NB4 (cell line): Measurements from ENCODE around the gene KSR1.
"Not testable (repeated sequence)": the region's sequence is repeated elsewhere in the genome, so short reads cannot be mapped to it uniquely, and the experiment has no call there.

ENCODE experiments used
- DNase-seq: peaks from one replicate; pipeline ENCODE4 v3.0.0; 2010; ENCODE audit warnings: low read depth
- H3K4me3 ChIP-seq: one replicate; pipeline ENCODE4 v1.5.1; 2011; ENCODE audit warnings: mild to moderate bottlenecking, low read depth, low read length, moderate library complexity
- MYC ChIP-seq: IDR thresholded peaks from 2 replicates; pipeline ENCODE4 v1.6.1; 2011; ENCODE audit warnings: low read depth, low read length
- POLR2A ChIP-seq: IDR thresholded peaks from 2 replicates; pipeline ENCODE4 v1.6.1; 2011; ENCODE audit warnings: mild to moderate bottlenecking; ENCODE audit not compliant: insufficient read length; ENCODE audit errors: extremely low read depth
- TF ChIP-seq, protein P1 (sequence below): IDR thresholded peaks from 2 replicates; pipeline ENCODE4 v1.6.1; 2011; ENCODE audit warnings: low read depth, low read length
- TF ChIP-seq, protein P2 (sequence below): IDR thresholded peaks from one replicate; pipeline ENCODE4 v1.5.1; 2012; ENCODE audit warnings: low read depth, low read length

KSR1 gene

DNA sequence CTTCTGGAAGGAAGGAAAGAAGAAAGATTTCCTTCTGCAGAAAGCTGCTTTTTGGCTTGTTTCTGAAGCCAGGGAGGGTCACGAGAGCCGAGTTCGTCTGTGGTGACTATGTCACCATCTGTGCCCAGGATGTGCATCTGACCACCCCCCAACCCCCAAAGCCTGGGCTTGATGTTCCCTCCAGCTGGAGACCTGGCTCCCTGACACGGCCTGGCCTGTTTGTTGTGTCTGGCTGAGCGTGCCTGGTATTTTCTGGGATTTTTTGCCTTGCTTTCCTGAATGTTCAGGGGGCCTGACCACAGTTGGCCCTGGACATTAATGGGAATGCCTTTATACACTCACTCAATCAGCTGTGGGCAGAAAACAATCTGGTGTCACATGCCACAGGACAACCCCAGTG lies 213.6 kb downstream of the KSR1 start:
- no peak overlapping the region for H3K4me3 ChIP-seq
- no peak for DNase-seq
- TF ChIP-seq MYC, result no peak
- TF ChIP-seq, protein P1, sequence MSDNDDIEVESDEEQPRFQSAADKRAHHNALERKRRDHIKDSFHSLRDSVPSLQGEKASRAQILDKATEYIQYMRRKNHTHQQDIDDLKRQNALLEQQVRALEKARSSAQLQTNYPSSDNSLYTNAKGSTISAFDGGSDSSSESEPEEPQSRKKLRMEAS, result no peak
- TF ChIP-seq, protein P2, sequence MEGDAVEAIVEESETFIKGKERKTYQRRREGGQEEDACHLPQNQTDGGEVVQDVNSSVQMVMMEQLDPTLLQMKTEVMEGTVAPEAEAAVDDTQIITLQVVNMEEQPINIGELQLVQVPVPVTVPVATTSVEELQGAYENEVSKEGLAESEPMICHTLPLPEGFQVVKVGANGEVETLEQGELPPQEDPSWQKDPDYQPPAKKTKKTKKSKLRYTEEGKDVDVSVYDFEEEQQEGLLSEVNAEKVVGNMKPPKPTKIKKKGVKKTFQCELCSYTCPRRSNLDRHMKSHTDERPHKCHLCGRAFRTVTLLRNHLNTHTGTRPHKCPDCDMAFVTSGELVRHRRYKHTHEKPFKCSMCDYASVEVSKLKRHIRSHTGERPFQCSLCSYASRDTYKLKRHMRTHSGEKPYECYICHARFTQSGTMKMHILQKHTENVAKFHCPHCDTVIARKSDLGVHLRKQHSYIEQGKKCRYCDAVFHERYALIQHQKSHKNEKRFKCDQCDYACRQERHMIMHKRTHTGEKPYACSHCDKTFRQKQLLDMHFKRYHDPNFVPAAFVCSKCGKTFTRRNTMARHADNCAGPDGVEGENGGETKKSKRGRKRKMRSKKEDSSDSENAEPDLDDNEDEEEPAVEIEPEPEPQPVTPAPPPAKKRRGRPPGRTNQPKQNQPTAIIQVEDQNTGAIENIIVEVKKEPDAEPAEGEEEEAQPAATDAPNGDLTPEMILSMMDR, result no peak
- TF ChIP-seq POLR2A, result no peak

DNA sequence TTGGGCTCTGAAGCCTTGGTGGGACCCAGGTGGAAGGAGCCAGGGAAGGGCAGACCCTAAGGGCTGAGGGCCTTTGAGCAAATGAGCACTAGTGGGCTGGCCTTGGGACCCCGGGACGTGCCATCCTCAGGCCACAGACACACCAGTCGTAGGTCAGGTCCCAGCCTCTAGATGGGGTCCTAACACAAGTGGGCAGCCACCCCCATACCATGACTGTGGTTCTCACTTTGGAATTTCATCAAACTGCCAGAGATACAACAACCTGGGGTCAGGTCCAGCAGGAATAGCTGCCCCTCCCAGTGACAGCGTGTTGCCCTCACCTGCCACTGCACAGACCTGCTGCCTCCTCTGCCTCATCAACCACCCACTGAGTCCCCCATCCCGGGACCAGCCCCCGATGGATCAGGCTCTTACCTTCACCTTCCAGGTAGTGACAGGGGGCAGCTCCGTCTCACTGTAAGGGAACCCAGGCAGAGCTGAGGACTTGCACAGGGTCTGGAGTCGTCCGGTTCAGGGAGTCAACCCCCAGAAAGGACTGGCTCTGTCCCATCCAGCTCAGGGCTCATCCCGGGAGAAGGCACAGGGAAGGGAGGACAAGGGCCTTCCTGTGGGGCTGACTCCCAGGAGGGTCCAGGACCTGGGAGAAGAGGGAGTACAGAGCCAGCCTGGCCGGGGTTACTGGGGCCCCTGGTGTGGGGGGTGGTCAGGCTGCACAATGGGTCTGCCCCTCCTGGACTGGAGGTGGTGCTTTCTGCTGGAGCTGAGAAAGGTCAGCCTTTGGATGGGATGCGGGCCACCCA lies 214.7 kb downstream of the KSR1 start:
- DNase-seq, result no peak
- TF ChIP-seq, protein P1, result no peak
- TF ChIP-seq, protein P2, result no peak
- TF ChIP-seq POLR2A (no peak), MYC (no peak)
- no peak overlapping the region for H3K4me3 ChIP-seq

- no peak for DNase-seq
- TF ChIP-seq, protein P1, result no peak
- TF ChIP-seq POLR2A (no peak), MYC (no peak)
- TF ChIP-seq, protein P2, result no peak
- H3K4me3 ChIP-seq, result no peak overlapping the region
Observed at GRCh38 chr17:27671591-27671910, 215.3 kb downstream of the KSR1 start.

DNA sequence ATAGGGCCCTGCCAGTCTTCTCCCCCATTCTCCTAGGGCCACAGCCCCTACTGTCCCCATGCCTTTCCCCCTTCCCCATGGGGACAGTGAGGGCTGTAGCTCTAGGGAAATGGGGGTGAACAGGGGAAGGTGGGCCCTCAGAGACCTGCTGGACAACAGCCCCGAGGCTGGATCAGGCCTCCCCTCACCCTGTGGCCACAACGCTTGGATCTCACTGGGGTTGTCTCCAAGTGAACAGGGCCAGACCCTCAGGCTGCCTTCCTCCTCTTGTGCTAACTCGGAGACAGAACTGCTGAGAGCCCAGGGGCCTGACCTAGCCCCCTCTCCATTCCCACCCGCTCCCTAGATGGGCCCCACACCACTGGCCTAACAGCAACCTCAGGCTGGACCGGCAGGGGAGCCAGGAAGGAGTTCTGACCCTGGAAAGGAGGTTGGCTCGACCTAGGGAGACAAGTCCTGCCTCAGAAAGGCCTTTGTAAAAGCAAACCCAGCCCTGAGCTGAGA lies 215.8 kb downstream of the KSR1 start:
- not testable (repeated sequence) for H3K4me3 ChIP-seq, DNase-seq

- TF ChIP-seq MYC (no peak), POLR2A (no peak)
- TF ChIP-seq, protein P1, result no peak
- TF ChIP-seq, protein P2, result no peak
- no peak for DNase-seq
- H3K4me3 ChIP-seq, result no peak overlapping the region
Observed at GRCh38 chr17:27674335-27674734, 218.1 kb downstream of the KSR1 start.
